HepG2 (cell line): ENCODE data around the gene BTN1A1. TPM values are rescaled to one million over a fixed set of nuclear protein-coding genes. Genes with fewer than 3 reads are reported as not detected.
A peak's percentile ranks its signal among the peaks of the same experiment; 100 is the strongest.

Experiments used
- IRF2 ChIP-seq: IDR thresholded peaks from 2 replicates; pipeline ENCODE4 v1.6.1; 2018; ENCODE audit warnings: missing genetic modification reagents, missing compliant biosample characterization
- KLF15 ChIP-seq: sonication (generic); formaldehyde crosslinking; IDR thresholded peaks from 2 replicates; pipeline ENCODE4 v1.8.1; 2023; ENCODE audit warnings: borderline replicate concordance, mild to moderate bottlenecking, inconsistent platforms, missing genetic modification reagents, mixed read lengths
- NFRKB ChIP-seq: fragments of 450-650 bp; IDR thresholded peaks from 2 replicates; pipeline ENCODE4 v1.6.1; 2017
- PTBP1 ChIP-seq: fragments of 200-400 bp; formaldehyde crosslinking; IDR thresholded peaks from 2 replicates; pipeline ENCODE4 v1.6.1; 2018; ENCODE audit warnings: low read length, low read depth; ENCODE audit not compliant: poor library complexity, severe bottlenecking
- RBM39 ChIP-seq: fragments of 200-400 bp; formaldehyde crosslinking; IDR thresholded peaks from one replicate; pipeline ENCODE4 v1.6.1; 2018; ENCODE audit warnings: antibody characterized with exemption, mild to moderate bottlenecking, low read depth, low read length; ENCODE audit not compliant: poor library complexity, severe bottlenecking
- SMC3 ChIP-seq: IDR thresholded peaks from 2 replicates; pipeline ENCODE4 v1.6.1; 2011; ENCODE audit warnings: low read length, improper control_type of control experiment
- TOE1 ChIP-seq: sonication (generic); formaldehyde crosslinking; IDR thresholded peaks from 2 replicates; pipeline ENCODE4 v1.4.0; 2020; ENCODE audit warnings: mild to moderate bottlenecking, missing genetic modification reagents
- ZBTB1 ChIP-seq: sonication (generic); formaldehyde crosslinking; IDR thresholded peaks from 2 replicates; pipeline ENCODE4 v1.4.0; 2020; ENCODE audit warnings: missing genetic modification reagents, borderline replicate concordance
- ZNF101 ChIP-seq: sonication (generic); formaldehyde crosslinking; IDR thresholded peaks from 2 replicates; pipeline ENCODE4 v1.4.0; 2020; ENCODE audit warnings: mild to moderate bottlenecking, low read depth, missing genetic modification reagents, borderline replicate concordance
- ZNF17 ChIP-seq: sonication (generic); formaldehyde crosslinking; IDR thresholded peaks from 2 replicates; pipeline ENCODE4 v1.5.0; 2020; ENCODE audit warnings: mild to moderate bottlenecking, missing genetic modification reagents
- ZNF446 ChIP-seq: sonication (generic); formaldehyde crosslinking; IDR thresholded peaks from 2 replicates; pipeline ENCODE4 v1.5.0; 2020; ENCODE audit warnings: mild to moderate bottlenecking, missing genetic modification reagents
- ZNF572 ChIP-seq: sonication (generic); formaldehyde crosslinking; IDR thresholded peaks from 2 replicates; pipeline ENCODE4 v1.5.1; 2020; ENCODE audit warnings: mild to moderate bottlenecking, missing genetic modification reagents
- ZNF616 ChIP-seq: sonication (generic); formaldehyde crosslinking; IDR thresholded peaks from 2 replicates; pipeline ENCODE4 v1.5.0; 2020; ENCODE audit warnings: low read depth, mild to moderate bottlenecking, missing genetic modification reagents
- polyA plus RNA-seq, 8 experiments: library from polyadenylated mRNA; depleted of rRNA in 3 of 8; stranded (reverse) in 7 of 8; unstranded in 1 of 8; fragments of >200 nt; fragmentation: Illumina TruSeq in 4 of 8; extraction: Trizol in 4 of 8; gene quantifications; 2 replicates each; pipeline versions ENCODE4 v1.2.1 to v1.2.3, GENCODE V29; 2011 to 2016; ENCODE audit warnings: low read depth in 4 of 8, missing spikeins in 1 of 8, mixed read lengths in 1 of 8; ENCODE audit not compliant: insufficient read depth in 1 of 8
- total RNA-seq, 5 experiments: library from RNA; depleted of rRNA; stranded (reverse); fragments of >200 nt; fragmentation: Illumina TruSeq; extraction: Trizol; gene quantifications; 2 replicates each; pipeline ENCODE4 v1.2.3, GENCODE V29; 2016; ENCODE audit warnings: low read depth in 1 of 5
- TF ChIP-seq, protein P1 (sequence below): sonication (generic); formaldehyde crosslinking; IDR thresholded peaks from 2 replicates; pipeline ENCODE4 v1.8.0; 2022; ENCODE audit warnings: missing genetic modification reagents, mild to moderate bottlenecking, inconsistent platforms, borderline replicate concordance
- TF ChIP-seq, protein P2 (sequence below): IDR thresholded peaks from 2 replicates; pipeline ENCODE4 v1.6.1; 2016; ENCODE audit warnings: mild to moderate bottlenecking
- TF ChIP-seq, protein P3 (sequence below): sonication (generic); formaldehyde crosslinking; IDR thresholded peaks from 2 replicates; pipeline ENCODE4 v1.4.0; 2020; ENCODE audit warnings: missing genetic modification reagents
- TF ChIP-seq, protein P4 (sequence below): sonication (generic); formaldehyde crosslinking; conservative IDR thresholded peaks from 2 replicates; pipeline ENCODE4 v1.4.0; 2020; ENCODE audit warnings: missing genetic modification reagents
- TF ChIP-seq, protein P5 (sequence below): sonication (generic); formaldehyde crosslinking; IDR thresholded peaks from 2 replicates; pipeline ENCODE4 v1.5.1; 2020; ENCODE audit warnings: mild to moderate bottlenecking, missing genetic modification reagents, moderate library complexity

BTN1A1 gene
- total and polyA plus RNA-seq, 2 of the 13 experiments (the other 11 are each of a cell fraction or from before 2014, with no cell fraction given) = 0.04 TPM; not detected in 1

DNA sequence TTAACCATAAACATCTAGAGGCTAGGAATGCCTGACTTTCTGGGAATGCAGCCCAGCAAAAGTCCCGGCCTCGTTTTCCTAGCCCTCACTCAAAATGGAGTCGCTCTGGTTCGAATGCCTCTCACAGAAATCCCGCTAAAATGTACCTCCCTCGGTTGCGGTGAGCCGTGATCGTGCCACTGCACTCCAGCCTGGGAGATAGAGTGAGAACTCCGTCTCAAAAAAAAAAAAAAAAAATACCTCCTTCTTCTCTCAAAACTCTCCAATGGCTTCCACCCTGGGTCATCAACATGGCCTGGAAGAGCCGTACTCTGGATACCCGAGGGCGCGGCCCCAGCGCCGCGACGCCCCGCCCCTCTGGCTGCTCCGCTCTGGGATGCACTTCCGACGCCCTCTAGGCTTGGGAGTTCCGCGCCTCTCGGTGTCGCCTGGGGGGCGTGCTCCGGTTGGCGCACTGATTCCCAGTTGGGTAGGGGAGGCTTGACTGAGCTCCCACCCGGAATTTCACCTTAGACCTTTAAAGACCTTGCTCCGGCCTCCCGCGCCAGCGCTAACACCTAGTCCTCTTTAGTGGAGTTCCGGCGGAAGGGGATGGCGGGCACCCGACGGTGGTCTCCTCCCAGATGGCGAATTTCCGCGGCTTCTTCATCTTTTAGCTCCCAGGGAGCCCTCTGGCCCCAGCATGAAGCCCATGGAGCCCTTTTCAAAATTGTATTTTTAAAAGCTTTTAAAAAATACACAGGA is 50.3 kb downstream of the BTN1A1 start (continued):
- TF ChIP-seq ZNF572 (CRISPR knock-in tag) = no peak
- TF ChIP-seq ZBTB1 (CRISPR knock-in tag) = no peak
- TF ChIP-seq SMC3 = no peak; the same call in 1 of the 2 replicates
- TF ChIP-seq, protein P1, sequence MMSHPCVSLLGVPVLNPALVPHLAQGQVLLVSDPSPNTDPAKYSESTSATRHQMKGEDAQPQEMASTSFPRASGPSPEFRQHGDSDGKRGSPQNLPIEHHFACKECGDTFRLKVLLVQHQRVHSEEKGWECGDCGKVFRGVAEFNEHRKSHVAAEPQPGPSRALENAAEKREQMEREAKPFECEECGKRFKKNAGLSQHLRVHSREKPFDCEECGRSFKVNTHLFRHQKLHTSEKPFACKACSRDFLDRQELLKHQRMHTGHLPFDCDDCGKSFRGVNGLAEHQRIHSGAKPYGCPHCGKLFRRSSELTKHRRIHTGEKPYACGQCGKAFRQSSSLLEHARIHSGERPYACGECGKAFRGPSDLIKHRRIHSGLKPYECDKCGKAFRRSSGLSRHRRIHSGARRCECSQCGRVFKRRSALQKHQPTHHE = peak; percentile 53; the same call in 1 of the 2 replicates
- peak; percentile 41 for TF ChIP-seq RBM39
- TF ChIP-seq NFRKB = no peak
- TF ChIP-seq, protein P2, sequence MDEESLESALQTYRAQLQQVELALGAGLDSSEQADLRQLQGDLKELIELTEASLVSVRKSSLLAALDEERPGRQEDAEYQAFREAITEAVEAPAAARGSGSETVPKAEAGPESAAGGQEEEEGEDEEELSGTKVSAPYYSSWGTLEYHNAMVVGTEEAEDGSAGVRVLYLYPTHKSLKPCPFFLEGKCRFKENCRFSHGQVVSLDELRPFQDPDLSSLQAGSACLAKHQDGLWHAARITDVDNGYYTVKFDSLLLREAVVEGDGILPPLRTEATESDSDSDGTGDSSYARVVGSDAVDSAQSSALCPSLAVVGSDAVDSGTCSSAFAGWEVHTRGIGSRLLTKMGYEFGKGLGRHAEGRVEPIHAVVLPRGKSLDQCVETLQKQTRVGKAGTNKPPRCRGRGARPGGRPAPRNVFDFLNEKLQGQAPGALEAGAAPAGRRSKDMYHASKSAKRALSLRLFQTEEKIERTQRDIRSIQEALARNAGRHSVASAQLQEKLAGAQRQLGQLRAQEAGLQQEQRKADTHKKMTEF (CRISPR knock-in tag) = peak; percentile 82; the same call in 1 of the 2 replicates
- no peak for TF ChIP-seq ZNF101
- no peak for TF ChIP-seq KLF15 (CRISPR knock-in tag)
- TF ChIP-seq TOE1 (CRISPR knock-in tag) = no peak; the same call in 1 of the 2 replicates
- no peak for TF ChIP-seq ZNF17
- peak; percentile 69; the same call in 1 of the 2 replicates for TF ChIP-seq IRF2
- TF ChIP-seq ZNF446 (CRISPR knock-in tag) = no peak
- TF ChIP-seq, protein P3, sequence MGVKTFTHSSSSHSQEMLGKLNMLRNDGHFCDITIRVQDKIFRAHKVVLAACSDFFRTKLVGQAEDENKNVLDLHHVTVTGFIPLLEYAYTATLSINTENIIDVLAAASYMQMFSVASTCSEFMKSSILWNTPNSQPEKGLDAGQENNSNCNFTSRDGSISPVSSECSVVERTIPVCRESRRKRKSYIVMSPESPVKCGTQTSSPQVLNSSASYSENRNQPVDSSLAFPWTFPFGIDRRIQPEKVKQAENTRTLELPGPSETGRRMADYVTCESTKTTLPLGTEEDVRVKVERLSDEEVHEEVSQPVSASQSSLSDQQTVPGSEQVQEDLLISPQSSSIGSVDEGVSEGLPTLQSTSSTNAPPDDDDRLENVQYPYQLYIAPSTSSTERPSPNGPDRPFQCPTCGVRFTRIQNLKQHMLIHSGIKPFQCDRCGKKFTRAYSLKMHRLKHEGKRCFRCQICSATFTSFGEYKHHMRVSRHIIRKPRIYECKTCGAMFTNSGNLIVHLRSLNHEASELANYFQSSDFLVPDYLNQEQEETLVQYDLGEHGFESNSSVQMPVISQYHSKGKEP (CRISPR knock-in tag) = no peak
- peak; percentile 77 for TF ChIP-seq PTBP1
- TF ChIP-seq, protein P4, sequence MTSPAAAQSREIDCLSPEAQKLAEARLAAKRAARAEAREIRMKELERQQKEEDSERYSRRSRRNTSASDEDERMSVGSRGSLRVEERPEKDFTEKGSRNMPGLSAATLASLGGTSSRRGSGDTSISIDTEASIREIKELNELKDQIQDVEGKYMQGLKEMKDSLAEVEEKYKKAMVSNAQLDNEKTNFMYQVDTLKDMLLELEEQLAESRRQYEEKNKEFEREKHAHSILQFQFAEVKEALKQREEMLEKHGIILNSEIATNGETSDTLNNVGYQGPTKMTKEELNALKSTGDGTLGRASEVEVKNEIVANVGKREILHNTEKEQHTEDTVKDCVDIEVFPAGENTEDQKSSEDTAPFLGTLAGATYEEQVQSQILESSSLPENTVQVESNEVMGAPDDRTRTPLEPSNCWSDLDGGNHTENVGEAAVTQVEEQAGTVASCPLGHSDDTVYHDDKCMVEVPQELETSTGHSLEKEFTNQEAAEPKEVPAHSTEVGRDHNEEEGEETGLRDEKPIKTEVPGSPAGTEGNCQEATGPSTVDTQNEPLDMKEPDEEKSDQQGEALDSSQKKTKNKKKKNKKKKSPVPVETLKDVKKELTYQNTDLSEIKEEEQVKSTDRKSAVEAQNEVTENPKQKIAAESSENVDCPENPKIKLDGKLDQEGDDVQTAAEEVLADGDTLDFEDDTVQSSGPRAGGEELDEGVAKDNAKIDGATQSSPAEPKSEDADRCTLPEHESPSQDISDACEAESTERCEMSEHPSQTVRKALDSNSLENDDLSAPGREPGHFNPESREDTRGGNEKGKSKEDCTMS = no peak
- TF ChIP-seq, protein P5, sequence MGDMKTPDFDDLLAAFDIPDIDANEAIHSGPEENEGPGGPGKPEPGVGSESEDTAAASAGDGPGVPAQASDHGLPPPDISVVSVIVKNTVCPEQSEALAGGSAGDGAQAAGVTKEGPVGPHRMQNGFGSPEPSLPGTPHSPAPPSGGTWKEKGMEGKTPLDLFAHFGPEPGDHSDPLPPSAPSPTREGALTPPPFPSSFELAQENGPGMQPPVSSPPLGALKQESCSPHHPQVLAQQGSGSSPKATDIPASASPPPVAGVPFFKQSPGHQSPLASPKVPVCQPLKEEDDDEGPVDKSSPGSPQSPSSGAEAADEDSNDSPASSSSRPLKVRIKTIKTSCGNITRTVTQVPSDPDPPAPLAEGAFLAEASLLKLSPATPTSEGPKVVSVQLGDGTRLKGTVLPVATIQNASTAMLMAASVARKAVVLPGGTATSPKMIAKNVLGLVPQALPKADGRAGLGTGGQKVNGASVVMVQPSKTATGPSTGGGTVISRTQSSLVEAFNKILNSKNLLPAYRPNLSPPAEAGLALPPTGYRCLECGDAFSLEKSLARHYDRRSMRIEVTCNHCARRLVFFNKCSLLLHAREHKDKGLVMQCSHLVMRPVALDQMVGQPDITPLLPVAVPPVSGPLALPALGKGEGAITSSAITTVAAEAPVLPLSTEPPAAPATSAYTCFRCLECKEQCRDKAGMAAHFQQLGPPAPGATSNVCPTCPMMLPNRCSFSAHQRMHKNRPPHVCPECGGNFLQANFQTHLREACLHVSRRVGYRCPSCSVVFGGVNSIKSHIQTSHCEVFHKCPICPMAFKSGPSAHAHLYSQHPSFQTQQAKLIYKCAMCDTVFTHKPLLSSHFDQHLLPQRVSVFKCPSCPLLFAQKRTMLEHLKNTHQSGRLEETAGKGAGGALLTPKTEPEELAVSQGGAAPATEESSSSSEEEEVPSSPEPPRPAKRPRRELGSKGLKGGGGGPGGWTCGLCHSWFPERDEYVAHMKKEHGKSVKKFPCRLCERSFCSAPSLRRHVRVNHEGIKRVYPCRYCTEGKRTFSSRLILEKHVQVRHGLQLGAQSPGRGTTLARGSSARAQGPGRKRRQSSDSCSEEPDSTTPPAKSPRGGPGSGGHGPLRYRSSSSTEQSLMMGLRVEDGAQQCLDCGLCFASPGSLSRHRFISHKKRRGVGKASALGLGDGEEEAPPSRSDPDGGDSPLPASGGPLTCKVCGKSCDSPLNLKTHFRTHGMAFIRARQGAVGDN (CRISPR knock-in tag) = peak; percentile 96
- TF ChIP-seq ZNF616 (CRISPR knock-in tag) = no peak
